ENCODE results near the gene ZNF217. TPM values are rescaled to one million over a fixed set of nuclear protein-coding genes. Genes with fewer than 3 reads are reported as not detected.
"Not testable (repeated sequence)": the region's sequence is repeated elsewhere in the genome, so short reads cannot be mapped to it uniquely, and the experiment has no call there.

ZNF217 gene
- total RNA-seq, 2 donors from 2014 or later, result 17.4 to 27.7 TPM

GRCh38 chr20:53617791-53618489, 24.3 kb upstream of the ZNF217 start:
- Histone ChIP-seq H3K27ac (peak overlapping the region in 3 of 4 donors; percentile 28 to 52 (median 48)), H3K9me3 (no peaks in the 10 kb centered on the region), H3K27me3 (no peaks in the 10 kb centered on the region), H3K36me3 (replicated peaks in 1 of 2; ENCODE audit: insufficient read depth in 1 of 2, low read depth in 2 of 2) (no peaks in the 10 kb centered on the region), H3K4me1 (peaks cover 22% of the 10 kb centered on the region), H3K4me3 (no peak overlapping the region)
- intact Hi-C loops (cut with DNase I), result no loop called here
- TF ChIP-seq CTCF (IDR thresholded peaks at IDR 0.05) (no peak), POLR2A (IDR thresholded peaks at IDR 0.05) (no peak)
- ATAC-seq (peak; percentile 23), DNase-seq (peak in 2 of 4 donors; percentile 24 to 43)
- WGBS, 2 donors, result 66 to 70% methylated on average over 10 of the region's 10 CpGs

GRCh38 chr20:53616489-53616888, 22.9 kb upstream of the ZNF217 start:
- ATAC-seq; H3K4me1 ChIP-seq; H3K27me3 ChIP-seq; H3K36me3 ChIP-seq (replicated peaks in 1 of 2; ENCODE audit: insufficient read depth in 1 of 2, low read depth in 2 of 2); DNase-seq; intact Hi-C loops (cut with DNase I); H3K9me3 ChIP-seq; H3K27ac ChIP-seq; H3K4me3 ChIP-seq: not testable (repeated sequence)
- WGBS, 2 donors, result 91 to 93% methylated on average over 6 of the region's 6 CpGs

- Histone ChIP-seq H3K9me3 (no peaks in the 10 kb centered on the region), H3K4me1 (no peaks in the 10 kb centered on the region), H3K4me3 (no peak overlapping the region), H3K27me3 (no peaks in the 10 kb centered on the region), H3K27ac (no peak overlapping the region), H3K36me3 (replicated peaks in 1 of 2; ENCODE audit: insufficient read depth in 1 of 2, low read depth in 2 of 2) (no peaks in the 10 kb centered on the region)
- intact Hi-C loops (cut with DNase I), result no loop called here
- no peak for TF ChIP-seq CTCF (IDR thresholded peaks at IDR 0.05)
- TF ChIP-seq POLR2A (IDR thresholded peaks at IDR 0.05), result no peak
- ATAC-seq, result no peak
- no peak for DNase-seq
These were observed 20.1 kb upstream of the ZNF217 start for GRCh38 chr20:53613748-53614147.

GRCh38 chr20:53612289-53612688, 18.6 kb upstream of the ZNF217 start:
- ATAC-seq; H3K4me3 ChIP-seq; H3K9me3 ChIP-seq; H3K27me3 ChIP-seq; H3K36me3 ChIP-seq (replicated peaks in 1 of 2; ENCODE audit: insufficient read depth in 1 of 2, low read depth in 2 of 2); intact Hi-C loops (cut with DNase I); DNase-seq; H3K27ac ChIP-seq; H3K4me1 ChIP-seq: not testable (repeated sequence)
- 95% methylated on average over 8 of the region's 8 CpGs for WGBS, 2 donors

GRCh38 chr20:53611449-53611894, 17.8 kb upstream of the ZNF217 start:
- WGBS, 2 donors, result 38 to 45% methylated on average over 8 of the region's 8 CpGs
- peak overlapping the region in 1 of 4 donors; percentile 39 for H3K27ac ChIP-seq
- no peak for TF ChIP-seq POLR2A (IDR thresholded peaks at IDR 0.05)
- no peak for TF ChIP-seq CTCF (IDR thresholded peaks at IDR 0.05)
- no peak overlapping the region for H3K4me3 ChIP-seq
- no peaks in the 10 kb centered on the region for H3K36me3 ChIP-seq (replicated peaks in 1 of 2; ENCODE audit: insufficient read depth in 1 of 2, low read depth in 2 of 2)
- peak; percentile 56 for ATAC-seq
- no peaks in the 10 kb centered on the region for H3K9me3 ChIP-seq
- no peaks in the 10 kb centered on the region for H3K27me3 ChIP-seq
- intact Hi-C loops (cut with DNase I), result no loop called here
- H3K4me1 ChIP-seq, result peaks cover 4% of the 10 kb centered on the region
- peak in 1 of 4 donors; percentile 51 for DNase-seq

Data from body of pancreas (tissue), 4 donors.